TTC549 (cell line): ENCODE measurements around the gene ARID3A.

Experiments
- FAIRE-seq: peaks from 2 replicates; lab custom pipeline; 2012; peaks lifted over from hg19 to GRCh38; lab: Jason Lieb, UNC

The ARID3A gene

DNA sequence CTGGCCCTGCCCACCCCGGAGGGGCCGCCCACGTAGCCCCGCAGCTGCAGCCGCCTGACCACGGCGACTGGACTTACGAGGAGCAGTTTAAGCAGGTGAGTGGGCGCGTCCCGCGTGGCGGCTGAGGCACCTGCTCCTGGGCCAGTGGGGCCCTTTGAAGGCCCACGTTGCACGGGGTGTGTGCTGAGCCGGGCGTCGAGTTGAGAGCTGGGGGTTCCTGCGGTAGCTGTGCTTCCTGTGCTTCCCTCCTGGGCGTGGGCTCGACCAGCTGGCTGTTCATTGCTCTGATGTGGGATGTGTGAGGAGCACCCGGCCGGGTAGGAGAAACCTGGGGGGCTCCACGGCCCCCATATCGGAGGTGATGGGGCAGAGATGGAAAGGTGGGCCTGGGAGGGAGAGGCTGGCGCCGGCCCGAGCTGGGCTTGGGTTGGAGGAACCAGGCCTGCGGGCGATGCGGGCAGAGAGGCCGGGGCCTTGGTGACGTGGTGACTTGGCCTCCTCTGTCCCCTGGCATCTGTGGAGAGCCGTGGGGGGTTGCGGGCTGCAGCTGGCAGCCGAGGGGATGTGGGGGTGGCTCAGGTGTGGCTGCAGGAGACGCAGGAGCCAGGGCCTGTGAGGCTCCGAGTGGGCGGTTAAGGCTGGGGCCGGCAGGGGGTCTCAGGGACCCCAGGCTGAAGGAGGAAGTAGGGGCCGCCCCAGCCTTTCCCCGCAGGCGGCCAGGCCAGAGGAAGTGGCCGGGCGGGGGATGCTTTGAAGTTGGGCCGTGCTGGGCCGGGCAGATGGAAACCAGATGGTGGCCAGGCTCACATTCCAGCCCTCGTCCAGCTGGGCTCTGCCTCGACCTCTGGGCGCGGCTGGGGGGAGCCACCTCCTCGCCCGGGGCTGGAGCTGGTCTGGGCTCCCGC lies 7.1 kb downstream of the ARID3A start:
- no peak for FAIRE-seq

DNA sequence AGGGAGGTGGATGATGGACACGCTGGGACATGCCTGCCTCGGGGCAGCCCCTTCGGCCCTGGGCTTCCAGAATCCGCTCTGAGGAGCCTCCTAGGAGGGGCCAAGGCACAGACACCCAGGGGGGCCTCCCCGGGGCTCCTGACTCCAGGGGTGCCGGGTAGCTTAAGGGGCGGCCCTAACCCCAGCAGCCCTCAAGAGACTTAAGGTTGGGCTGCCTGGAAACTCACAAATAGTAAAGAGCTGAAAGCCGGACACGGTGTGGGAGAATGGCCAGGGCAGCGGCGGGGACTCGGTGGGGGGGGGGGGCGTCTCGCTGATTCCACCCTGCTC lies 7.7 kb downstream of the ARID3A start:
- no peak for FAIRE-seq

DNA sequence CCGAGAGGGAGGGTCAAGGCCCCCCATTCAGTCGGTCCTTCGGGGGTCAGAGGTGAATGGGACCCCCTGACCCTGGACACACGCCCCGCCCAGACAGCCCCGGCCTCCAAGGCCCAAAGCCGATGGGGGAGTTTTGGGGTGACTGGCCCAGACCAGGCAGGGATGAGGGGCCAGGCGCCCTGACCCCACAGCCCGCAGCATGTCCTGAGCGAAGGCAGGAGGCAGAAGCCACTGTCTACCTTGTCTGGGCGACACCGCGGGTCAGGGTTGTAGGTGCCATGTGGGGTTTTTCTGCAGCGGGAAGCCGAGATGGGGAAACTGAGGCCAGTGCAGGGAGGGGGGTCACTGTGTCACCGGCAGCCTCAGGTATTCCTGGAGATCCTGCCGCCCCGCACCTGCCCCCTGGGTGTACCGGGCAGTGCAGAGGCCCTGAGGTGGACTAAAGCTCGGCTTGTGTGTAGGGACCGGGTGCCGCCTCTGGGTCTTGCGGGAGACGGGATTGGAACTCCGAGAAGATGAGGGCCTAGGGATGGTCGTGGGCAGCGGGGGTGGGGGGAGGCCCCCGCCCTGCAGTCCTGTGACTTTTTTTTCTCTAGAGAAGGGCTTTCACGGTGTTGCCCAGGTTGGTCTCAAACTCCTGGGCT lies 8.5 kb downstream of the ARID3A start:
- FAIRE-seq, result no peak

DNA sequence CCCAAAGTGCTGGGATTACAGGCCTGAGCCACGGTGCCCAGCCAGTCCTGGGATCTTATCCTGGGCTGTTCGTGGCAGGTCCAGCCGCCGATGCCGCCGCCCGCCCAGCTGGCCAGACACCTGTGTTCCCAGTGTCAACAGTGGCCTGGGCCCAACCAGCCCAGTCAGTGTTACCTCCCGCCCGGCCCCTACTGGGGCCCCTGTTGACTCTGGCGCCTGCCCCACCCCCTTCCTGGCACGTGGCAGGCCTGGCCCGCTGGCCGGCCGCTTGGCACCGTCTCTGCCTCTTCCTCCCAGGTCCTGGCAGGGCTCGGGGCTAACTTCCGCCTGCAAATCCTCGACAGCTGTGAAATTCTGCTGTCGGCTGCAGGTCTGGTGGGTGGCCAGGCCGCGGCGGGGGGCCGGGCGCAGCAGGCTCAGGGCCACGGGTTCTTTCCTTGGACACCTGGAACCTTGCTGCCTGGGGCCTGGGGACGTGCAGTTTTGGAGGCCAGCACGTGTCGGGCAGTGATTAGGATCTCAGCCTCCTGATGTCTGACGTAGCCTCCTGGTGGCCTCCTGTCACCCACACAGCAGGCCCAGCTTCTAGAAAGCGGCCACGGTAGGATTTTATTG lies 9.1 kb downstream of the ARID3A start:
- FAIRE-seq, result no peak

DNA sequence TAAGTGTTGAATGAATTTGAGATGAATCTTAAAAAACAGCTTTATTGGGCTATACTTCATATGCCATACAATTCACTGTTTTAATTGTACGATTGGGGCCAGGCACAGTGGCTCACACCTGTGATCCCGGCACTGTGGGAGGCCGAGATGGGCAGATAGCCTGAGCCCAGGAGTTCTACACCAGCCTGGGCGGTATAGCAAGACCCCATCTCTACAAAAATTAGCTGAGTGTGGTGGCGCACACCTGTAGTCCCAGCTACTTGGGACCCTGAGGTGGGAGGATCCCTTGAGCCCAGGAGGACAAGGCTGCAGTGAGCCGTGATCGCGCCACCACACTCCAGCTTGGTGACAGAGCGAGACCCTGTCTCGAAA lies 10.3 kb downstream of the ARID3A start:
- no peak for FAIRE-seq

DNA sequence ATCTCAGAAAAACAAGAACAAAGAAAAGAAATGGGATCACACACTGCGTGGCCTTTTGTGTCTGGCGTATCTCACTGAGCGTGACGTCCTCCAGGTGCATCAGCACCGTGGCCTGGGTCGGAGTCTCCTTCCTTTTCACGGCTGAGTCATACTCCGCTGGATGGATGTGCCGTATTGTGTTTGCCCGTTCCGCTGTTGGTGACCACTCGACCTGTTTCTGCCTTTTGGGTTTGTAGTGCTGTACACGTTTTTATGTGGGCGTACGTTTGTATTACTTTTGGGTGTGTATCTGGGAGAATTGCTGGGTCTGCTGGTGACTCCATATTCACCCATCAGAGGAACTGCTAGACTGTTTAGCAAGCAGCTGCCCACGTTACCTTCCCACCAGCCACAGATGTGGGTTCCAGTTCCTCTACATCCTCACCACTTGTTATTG lies 11.4 kb downstream of the ARID3A start:
- no peak for FAIRE-seq

DNA sequence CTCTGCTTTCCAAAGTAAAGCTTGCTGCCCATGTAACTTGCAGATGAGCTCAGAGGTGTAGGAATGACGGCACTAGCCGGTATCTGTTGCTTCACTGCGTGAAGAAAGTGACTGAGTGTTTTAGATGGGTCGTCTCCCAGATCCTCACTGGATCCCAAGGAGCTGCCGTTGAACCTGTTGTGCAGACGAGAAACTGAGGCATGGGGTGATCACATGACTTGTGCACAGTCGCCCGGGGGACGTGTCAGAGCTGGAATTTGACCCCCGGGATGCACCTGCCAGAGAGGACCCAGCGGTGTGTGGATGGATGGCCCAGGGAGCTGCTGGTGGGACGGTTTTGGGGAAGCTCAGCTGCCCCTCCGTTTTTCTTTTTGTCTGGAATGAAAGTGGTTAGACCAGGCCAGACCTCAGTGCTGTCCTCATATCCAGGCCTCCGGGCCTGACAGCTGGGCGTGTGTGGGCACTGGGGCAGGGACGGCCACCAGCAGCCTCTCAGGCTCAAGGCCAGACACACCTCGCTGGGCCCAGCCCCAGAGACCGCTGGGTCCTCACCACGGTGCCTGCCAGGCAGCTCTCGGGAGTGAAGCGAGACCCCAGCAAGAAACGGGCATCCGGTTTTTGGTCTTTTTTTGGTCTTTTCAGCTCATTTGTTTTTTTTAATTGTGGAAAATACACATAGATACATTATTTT lies 12.5 kb downstream of the ARID3A start:
- FAIRE-seq, result no peak

DNA sequence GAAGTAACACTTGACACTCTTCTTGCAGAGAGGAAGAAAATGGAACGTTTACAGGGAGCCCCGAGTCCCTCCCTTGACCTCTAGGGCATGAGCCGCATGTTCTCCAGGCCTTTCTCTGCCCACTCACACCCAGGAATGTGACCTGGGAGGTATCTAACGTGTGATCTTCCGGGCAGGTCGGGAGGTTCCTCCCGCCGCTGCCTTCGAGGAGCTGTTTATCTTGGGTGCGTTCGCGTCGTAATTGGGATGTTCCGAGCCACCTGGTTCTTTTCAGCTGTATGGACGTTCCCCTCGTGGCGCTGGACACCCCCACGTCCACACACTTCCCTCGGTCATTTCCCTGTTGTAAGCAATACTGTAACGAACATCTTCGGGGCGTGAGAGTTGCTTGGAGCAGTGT lies 13.6 kb downstream of the ARID3A start:
- FAIRE-seq, result no peak

DNA sequence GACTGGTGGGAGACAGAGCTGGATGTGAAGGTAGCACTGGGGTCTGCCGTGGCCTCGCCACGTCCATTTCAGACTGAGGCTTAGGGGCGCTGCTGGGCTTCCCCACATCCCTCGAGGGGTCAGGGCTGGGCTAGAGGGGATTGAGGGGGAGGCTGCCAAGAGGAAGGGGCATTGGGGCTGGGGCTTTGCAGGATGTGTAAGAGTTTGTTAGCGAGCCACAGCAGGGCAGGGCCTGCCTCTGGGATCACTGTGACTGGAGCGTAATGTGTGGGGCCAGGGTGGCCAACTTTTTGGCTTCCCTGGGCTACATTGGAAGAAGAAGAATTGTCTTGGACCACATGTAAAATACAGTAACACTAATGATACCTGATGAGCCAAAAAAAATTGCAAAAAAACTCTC lies 14.1 kb downstream of the ARID3A start:
- no peak for FAIRE-seq

DNA sequence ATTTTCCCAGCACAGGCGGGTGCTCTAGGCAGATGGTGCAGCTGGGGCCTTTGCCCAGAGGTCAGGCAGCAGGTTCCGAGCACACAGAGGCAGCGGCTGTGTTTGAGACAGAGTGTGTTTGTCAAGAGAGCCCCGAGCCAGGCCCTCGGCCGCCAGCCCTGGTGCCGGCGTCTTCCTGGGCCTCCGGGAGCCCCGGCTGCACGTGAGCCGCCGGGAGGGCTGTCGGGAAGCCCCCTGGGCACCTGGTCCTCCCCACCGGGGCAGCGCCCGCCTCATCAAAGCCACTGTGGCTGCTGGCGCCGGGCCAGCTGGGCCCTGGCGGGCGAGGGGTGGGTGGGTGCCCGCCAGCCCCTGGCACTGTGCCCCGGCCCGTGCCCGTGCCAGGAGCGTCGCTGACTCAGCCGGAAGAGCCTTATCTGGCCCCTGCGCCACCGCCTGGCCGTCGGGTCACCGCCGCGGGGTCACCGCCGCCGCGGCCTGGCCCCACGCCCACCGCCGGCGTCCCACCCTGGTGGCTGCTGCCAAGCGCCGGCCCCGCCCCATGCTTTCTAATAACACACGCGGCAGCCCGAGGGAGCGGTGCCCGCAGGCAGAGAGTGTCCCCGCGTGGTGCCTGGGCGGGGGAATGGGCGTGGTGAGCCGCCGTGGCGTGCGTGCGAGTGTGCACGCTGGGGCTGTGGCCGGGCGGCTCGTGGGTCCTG lies 14.9 kb downstream of the ARID3A start:
- no peak for FAIRE-seq

DNA sequence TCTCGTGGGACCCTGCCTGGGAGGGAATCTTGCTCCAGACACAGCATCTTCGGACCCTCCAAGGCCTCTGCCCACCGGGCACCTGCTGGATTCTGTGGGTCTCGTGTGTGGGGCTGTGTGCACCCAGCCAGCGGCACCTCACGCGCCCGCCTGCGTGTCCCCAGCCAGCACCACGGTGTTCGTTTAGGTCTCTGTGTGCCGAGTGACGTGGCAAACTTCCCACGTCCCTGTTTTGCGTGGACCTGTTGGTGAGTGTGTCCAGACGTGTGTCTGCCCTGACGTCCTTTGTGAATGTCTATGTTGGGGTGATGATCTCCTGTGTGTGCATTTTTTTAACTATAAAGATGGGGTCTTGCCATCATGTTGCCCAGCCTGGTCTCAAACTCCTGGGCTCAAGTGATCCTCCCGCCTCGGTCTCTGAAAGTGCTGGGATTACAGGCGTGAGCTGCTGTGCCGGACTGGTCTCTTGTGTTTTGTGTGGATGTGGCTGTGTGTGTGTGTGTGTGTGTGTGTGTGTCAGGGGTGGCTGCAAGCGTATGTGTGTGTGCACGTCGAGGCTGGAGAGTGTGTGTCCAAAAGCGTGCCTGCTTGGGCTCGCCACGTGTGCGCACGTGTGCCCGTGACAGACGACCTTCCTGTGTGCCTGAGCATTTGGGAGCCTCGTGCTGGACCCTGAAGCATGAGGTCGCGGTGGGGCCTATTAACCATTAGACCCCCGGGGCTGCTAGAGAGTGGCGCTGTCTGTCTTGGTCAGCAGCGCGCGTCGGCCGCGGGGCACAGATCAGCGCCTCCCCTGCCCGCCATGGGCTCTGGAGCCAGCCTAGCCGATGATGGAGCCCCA lies 15.7 kb downstream of the ARID3A start:
- no peak for FAIRE-seq

DNA sequence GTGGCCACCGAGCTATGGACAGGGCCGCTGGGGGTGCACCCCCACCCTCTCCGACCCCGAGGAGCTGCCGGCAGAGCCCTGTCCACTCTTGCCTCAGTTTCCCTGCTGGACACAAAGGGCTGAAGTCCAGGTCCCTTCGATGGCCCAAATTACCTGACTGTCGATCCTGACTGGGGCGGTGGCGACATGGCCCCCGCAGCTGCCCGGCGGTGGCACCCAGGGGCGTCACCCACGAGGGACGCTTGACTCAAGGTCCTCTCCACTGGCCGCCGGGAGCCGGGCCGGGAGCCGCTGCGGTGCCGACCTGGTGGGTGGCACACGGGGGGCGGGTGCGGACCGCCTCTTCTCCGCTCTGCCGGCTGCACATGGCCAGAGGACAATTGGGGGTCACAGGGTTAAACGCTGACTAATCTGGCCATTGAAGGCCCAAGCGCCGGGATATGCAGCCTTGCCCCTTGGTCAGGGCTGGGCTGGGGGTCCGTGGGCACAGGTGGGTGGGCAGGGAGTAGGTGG lies 16.4 kb downstream of the ARID3A start:
- FAIRE-seq, result no peak

DNA sequence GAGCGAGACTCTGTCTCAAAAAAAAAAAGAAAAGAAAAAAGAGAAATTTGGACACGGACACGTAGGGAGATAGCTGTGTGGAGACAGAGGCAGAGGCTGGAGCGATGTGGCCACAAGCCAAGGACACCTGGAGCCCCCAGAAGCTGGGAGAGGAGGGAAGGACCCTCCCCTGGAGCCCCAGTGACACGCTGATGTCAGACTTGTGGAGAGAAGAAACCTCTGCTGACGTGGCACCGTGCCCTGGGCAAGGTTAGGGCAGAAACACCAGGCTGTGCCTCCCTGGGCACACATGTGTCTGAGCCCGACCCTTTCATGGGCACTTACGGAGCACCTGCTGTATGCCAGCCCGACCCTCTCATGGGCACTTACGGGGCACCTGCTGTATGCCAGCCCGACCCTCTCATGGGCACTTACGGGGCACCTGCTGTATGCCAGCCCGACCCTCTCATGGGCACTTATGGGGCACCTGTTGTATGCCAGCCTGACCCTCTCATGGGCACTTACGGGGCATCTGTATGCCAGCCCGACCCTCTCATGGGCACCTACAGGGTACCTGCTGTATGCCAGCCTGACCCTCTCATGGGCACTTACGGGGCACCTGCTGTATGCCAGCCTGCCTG lies 17.8 kb downstream of the ARID3A start:
- no peak for FAIRE-seq

DNA sequence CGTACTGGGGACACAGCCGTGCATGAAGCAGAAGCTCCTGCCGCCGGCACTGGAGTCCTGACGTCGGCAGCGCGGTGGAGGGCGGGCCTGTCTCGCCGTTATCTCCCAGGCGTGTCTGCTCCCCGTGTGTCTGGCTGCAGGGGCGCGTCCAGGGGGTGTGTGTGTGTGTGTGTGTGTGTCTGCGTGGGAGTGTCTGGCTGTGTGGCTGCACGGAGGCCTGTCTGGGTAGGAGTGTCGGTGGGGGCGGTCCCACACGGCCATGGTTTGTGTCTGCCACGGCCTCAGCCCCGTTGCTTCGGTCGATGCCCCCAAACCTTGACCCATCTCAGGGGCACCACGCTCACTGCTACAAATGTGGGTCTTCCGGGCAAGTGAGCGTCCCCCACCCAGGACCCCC lies 18.3 kb downstream of the ARID3A start:
- FAIRE-seq, result no peak

DNA sequence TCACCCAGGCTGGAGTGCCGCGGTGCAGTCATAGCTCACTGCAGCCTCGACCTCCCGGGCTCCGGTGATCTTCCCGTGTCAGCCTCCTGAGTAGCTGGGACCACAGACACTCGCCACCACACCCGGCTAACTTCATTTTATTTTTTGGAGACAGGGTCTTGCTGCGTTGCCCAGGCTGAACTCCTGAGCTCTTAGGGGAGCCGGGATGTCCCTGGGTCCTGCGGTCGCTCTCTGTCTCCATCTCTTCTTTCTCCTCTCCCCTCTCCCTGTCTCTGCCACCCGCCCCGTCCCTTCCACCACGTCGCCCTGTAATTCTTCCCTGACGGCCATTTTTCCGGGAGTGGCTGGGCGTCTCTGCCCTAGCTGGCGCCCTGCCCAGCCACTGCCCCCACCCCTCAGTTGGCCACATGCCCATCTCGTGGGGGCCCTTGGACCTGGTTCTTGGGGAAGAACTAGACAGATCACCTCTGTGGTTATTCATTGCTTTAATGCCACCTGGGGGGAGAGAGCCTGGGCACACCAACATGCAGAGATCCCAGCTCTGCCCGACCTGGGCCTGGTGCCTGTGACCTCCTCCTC lies 18.9 kb downstream of the ARID3A start:
- FAIRE-seq, result no peak

DNA sequence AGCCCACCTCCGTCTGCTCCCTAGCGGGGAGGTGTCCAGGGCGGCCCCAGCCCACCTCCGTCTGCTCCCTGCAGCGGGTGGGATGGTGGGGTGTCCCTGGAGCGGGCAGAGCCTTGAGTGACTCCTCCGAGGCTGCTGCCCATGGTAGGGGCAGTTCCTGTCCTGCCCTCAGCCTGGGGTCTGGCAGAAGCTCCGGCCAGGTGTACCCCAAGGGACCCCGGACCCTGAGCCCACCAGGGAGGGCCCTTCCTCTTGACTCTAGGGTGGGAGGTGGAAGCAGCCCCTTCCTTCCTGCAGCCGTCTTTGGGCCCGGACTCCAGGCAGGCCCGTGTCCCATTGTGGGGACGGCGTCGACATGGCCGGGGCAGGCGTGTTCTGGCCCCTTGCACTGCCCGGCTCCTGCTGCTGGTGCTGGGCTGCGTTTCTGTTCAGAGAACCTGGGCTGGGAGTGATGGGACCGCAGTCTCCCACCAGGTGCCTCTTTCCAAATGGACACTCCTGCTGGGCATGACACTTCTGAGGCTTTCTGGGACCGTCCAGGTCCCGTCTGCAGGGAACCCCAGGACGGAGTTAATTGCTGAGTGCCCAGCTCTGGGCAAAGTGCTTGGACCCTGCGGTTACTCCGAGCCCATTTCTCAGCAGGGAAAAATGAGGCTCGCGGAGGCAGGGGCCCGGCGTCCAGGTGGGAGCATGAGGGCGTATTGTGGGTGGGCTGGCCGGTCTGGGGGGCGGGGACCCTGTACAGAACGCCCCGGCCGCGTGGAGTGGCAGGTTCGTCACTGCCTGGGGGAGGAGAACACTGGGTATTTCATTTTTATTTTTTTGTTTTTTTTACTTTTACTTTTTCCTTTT lies 19.8 kb downstream of the ARID3A start:
- no peak for FAIRE-seq

DNA sequence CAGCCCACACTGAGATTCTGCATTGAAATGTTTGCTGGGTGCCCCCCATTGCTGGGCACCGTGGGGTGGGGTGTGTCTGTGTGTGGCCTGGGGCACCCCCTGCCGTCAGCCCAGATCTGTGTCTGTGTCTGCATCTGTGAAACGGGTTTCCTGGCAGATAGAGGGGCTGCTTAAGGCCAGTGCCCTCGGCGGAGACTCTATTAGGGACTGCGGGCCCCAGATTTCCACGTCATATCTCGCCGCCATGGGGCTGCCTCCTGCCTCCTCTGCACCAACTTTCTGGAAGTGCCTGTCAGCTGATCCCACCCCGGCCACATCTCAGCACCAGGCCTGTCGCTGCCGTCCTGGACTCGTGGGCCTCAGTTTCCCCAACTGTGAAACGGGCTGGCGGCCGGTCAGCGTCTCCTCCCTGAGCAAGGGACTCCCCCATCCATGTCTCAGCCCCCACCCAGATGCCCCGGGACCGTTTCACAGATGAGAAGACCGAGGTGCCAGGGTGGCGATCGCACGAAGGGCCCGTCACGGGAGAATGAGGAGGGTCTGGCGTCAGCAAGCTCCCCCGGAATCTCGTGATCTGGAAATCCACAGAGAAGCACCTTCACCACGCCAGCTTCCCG lies 21.4 kb downstream of the ARID3A start:
- no peak for FAIRE-seq

DNA sequence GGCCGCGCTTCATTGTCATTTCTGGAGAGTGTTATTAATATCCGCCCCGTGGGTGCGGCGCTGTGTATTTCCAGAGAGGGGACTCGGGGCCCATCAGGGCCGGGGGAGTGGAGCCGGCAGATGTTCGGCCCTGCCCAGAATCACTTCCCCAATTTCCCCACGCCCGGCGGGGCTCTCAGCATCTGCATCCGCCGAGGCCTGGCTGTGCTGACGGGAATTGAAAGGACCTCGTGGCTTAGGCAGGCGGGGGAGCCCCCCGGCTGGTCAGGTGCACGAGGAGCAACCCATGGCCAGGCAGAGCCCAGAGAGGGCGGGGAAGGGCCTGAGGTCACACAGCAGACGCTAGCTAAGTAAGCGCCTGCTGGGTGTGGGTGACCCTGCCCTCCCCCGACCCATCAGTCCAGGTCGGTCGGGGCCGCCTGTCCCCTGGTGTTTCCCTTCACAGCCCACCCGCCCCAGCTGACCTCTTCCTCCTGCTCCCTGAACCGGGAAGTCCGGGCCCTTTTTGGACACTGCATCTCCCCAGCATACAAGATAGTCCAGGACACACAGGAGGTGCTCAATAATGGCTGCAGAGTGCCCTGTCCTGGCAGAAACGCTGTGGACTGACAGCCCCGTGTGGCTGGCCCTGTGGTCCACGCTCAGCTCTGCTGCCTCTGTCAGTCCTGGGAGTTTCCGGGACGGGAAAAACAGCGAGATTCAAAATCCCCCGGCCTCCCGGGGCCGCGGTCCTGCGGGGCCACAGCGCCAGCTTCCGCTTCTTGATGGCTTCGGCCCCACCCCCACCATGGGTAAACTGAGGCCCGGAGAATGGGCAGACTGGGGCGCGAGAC lies 22.1 kb downstream of the ARID3A start:
- FAIRE-seq, result no peak
